Cortex of kidney (tissue), 1 donor: ENCODE measurements around the gene FBN3.
"Not testable (repeated sequence)": the region's sequence is repeated elsewhere in the genome, so short reads cannot be mapped to it uniquely, and the experiment has no call there.

Source experiments
- DNase-seq: peaks from one replicate; lab custom pipeline; 2025; lab: John Stamatoyannopoulos, UW

The FBN3 gene

DNA sequence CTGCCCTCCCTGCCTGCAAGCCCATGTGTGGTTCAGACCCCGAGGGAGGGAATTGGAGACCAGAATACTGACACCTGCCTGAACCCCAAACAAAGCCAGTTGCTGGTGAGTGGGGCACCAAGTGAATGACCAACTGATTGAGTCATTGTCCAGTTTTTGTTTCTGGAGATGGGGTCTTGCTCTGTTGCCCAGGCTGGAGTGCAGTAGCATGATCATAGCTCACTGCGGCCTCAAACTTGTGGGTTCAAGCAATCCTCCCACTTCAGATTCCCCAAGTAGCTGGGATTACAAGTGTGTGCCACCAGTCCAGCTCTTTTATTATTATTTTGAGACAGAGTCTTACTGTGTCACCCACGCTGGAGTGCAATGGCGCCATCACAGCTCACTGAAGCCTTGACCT lies 92.9 kb downstream of the FBN3 start:
- no peak for DNase-seq

DNA sequence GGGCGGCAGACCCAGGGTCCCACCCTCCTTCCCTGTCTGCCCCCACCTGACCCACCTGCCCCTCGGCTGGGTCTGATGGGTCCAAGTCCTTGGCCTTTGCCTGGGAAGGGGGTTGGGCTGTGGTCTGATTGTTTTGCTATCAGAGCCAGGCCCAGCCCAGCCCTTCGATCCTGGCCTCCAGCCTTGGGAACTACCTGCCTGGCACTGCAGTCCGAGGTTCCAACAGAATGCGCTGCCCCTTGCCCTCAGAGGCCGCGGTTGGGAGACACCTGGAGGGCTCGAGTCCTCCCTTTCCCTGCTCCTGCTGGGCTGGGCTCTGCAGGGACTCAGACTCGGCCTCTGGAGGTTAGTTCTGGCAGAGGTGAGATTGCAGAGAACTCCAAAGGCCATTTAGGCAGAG lies 95.2 kb downstream of the FBN3 start:
- no peak for DNase-seq

DNA sequence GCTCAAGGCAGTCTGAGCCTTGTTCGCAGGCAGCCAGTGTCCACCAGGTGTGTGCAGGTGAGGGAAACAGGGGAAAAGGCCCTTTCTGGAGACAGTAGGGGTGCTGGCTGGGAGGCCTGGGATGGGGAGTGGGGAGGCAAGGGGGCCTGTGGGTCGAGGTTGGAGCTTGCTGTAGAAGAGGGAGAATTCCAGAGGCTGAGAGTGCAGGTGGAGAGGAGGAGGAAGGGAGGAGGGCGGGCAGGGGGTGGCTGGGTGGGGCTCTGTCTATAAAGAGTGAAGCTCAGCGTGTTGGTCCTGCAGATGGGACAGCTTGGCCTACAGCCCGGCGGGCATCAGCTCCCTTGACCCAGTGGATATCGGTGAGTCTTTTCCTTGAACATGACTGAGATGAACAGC lies 96.9 kb downstream of the FBN3 start, which contains the start of gene CCL25:
Gene CCL25, plus strand, starts transcription at position 297 of the 396 bp plus-strand sequence. CDS start 290 bp downstream, outside the sequence.
- DNase-seq = no peak

DNA sequence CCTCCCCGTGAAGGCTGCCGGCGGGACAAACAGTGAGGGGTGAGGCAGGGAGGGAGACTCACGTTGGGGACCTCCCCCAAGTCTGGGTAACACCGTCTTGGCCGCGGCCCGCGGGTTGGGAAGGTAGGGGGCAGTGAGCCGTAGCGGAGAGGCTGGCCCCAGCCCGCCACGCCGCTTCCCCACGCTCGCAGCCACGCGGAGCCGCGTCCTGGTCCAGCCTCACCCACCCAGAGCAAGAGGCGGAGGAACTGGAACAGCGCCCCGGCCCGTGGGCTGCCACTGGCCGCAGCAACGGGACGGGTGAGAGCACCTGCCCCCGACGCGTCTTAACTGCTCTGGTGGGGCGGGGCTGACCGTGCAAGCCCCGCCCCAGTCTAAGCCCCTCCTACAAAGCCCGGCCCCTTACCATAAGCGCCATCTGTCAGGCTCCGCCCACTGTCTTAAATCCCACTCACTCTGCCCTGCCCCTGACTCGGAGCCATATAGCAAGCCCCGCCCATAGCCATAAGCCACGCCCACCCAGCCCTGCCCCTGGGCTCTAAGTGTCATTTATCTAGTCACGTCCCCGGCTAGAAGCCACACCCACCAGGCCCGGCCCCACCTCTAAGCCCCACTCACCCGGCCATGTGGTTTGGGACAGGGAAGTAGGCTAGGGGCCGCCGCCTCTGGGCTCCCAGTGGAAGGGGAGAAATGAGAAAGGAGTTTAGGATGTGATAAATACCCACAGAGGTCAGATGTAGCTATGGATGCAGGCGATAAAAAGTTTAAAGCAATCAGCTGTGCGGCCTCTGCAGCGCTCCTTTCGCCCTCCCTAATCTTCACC lies 98.9 kb downstream of the FBN3 start:
- DNase-seq = no peak

DNA sequence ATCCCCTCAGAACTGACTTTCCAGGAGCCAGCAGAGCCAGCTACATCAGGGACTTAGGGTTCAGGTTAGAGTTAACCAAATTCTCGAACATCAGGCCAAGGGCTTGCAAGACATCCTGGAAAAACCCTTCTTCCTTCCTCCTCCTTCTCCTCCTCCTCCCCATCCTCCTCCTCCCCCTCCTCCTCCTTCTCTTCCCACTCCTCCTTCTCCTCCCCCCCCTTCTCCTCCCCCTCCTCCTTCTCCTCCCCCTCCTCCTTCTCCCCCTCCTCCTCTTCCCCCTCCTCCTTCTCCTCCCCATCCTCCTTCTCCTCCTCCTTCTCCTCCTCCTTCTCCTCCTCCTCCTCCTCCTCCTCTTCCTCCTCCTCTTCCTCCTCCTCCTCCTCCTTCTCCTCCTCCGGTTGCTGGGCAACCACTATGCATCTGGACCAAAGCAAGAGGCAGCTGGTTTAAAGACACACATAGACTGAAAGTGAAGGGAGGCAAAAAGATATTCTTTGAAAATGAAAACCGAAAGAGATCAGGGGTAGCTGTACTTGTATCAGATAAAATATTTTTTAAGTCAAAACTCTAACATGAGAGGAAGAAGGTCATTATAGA lies 102.7 kb downstream of the FBN3 start:
- DNase-seq = no peak

DNA sequence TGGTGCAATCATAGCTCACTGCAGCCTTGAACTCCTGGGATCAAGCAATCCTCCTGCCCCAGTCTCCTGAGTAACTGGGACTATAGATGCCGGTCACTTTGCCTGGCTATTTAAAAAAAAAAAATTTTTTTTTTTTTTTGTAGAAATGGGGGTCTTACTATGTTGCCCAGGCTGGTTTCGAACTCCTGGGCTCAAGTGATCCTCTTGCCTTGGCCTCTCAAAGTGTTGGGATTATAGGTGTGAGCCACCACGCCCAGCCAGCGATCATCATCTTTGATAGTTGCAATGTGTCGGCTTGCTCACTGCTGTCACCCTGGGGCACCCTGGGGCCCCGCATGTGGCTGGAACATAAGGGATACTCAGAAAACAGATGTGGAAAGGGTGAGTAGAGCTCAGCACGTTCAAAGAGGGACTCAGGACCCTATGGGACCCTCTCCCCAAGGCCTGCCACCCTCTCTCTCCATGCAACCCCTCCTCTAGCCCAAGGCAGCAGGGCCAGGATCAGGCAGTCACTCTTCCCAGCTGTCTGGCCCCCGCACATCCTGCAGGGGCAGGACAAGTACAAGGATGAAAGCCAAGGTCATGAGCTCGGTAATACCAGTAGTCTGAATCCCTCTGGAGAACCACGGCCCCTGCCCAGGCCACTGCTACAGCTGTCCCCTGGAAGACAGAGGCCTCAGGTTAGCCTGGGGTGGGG lies 103.4 kb downstream of the FBN3 start:
- no peak for DNase-seq

DNA sequence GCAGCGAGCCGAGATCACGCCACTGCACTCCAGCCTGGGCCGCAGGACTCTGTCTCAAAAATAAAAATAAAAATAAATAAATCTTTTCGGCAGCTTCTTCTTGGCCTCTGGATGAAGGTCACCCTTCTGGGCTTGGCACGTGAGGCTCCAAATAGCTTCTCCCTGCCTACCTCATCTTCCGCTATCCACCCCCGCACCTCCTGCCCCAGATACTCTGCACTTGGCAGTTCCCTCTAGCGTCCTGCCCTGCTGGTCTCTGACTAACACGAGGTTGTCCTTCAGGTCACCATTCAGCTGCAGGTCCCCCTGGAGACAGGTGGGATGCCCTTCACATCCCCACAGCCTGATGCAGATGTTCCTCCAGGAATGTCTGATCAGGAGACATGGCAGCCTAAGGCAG lies 105.4 kb downstream of the FBN3 start:
- DNase-seq = no peak

DNA sequence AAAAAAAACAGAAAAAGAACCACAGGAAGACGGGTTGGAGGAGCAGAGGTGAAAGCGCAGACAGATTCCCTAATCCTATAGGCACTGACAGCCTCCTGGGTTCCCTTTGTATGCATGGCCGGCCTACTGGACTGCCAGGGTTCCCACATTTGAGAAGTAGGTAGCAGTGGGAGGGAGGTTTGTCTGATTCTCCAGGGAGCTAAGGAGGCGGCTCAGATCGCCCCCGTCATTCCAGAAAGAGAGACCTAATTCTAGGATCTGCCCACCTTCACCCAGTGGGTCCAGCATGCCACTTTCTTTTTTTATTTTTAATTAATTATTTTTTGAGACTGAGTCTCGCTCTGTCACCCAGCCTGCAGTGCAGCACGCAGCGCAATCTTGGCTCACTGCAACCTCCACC lies 106.5 kb downstream of the FBN3 start:
- DNase-seq = no peak

DNA sequence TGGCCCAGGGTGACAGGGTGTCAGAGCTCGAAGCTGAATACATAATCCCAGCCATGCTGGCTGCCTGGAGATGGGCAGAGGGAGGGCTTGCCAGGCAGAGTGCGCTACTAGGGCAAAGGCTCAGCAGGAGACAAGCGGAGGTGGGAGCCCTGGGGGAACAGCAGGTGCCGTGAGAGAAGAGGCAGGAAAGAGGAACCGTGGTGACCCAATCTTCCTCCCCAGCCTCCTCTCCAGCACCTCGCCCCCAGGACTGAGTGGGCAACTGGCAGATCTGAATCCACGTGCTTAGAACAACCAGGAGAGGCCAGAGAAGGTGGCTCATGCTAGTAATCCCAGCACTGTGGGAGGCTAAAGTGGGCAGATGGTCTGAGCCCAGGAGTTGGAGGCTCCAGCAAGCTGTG lies 107.9 kb downstream of the FBN3 start:
- DNase-seq = no peak

DNA sequence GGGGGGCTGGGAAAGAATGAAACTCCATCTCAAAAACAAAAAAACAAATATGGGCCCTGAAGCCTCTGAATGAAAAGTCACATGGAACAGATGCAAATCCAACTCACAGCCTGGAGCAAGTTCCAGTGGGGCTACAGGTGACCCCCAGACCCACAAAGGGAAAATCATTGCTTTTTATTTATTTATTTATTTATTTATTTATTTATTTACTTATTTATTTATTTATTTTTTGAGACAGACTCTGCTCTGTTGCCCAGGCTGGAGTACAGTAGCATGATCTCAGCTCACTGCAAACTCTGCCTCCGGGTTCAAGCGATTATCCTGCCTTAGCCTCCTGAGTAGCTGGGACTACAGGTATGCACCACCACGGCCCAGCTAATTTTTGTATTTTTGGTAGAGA lies 110.2 kb downstream of the FBN3 start:
- no peak for DNase-seq

DNA sequence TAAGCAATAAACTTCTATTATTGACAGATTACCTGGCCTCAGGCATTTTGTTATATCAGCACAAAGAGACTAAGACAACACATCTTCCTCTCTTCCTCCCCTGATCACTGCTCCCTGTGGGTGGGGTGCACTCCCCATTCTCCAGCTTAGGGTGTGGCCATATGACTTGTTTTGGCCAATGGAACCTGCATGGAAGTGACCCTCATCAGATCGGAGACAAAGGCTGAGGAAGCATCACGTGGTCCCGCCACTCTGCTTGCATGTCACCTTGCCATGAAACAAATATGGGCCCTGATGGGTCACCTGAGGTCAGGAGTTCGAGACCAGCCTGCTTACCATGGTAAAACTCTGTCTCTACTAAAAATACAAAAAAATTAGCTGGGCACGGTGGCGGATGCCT lies 110.6 kb downstream of the FBN3 start:
- no peak for DNase-seq

DNA sequence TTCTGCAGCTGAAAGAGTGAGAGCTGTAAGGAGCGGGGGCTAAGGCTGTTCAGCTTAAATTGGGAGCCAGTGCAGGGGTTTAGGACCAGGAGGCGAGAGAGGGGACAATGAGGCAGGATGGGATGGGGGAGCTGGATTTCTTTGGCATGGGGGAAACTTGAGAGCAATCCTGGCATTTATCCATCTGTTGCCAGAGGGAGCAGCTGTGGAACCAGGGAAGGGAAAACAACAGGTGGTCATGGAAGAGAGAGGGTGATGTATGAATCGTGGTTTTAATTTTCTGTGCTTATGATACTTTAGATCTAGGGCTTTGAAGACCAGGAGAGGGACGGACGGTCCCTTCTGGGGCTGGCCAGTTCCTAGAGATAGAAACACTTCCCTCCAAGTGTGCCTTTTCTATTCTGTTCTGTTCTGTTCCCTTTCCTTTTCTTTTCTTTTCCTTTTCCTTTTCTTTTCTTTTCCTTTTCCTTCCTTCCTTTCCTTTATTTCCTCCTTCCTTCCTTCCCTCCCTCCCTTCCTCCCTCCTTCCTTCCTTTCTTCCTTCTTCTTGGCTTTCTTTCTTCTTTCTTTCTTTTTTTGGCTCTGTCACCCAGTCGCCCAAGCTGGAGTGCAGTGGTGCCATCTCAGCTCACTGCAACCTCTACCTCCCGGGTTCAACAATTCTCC lies 112.8 kb downstream of the FBN3 start:
- DNase-seq = no peak

DNA sequence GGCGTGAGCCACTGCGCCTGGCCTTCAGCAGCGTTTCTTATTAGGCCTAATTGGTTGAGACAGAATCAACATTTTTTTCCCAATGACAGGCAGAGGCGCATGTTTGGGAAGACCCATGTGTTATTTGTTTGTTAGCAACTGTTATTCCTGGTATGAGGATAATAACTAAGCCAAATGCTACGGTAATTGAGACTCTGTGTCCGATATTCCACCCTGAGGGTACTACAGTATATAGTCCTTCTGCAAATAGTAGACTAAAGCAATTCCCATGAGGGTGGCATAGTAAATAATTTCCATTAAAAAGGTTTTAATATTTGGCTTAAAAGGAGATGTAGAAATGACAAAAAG lies 115.2 kb downstream of the FBN3 start:
- no peak for DNase-seq

DNA sequence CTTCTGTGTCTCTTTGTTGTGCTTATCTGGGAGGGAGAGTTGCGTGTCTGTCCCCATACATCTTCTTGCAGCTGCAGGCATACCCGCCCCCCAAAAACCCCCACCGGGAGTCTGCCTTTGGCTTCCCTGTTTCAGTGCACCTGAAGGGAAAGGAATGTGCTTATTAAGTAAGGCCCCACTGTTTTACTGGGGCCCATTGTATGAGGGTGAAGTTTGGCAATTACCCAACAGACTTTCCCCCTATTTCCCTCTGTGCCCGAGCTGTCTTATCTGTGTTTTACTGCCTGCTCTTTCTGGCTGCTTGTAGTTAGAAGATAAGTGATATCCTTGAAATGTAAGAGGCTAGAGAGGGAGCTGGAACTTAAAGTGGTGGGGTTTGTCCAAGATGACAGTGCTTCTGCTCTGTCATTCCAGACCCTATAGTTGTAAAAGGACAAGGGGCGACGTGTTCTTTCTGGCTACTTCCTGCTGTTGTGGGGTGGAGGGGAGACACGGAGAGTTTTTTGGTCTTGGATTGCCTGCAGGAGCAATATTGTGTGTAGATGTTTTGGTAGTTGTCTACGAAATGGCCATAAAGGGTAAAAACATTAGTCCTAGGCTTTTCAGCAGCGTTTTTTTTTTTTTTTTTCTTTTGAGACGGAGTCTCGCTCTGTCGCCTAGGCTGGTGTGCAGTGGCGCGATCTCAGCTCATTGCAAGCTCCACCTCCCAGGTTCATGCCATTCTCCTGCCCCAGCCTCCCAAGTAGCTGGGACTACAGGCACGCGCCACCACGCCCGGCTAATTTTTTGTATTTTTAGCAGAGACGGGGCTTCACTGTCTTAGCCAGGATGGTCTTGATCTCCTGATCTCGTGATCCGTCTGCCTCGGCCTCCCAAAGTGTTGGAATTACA lies 115.9 kb downstream of the FBN3 start:
- DNase-seq = not testable (repeated sequence)

DNA sequence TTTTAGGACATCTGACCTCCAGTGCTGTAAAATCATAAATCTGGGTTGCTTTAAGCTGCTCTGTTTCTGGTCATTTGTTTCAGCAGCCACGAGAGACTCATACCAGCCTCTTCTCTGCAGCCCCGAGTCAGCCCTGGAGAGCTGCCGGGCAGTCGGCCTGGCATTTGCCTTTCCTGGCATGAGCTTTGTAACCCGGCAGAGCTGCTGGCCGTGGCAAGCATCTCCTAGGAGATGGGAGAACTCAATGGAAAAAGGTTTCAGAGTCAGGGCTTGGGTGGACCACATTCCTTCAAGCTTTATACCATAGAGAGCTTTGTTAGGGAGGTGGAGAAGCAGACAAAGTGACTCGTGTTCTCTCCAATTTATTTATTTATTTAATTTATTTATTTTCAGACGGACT lies 118.4 kb downstream of the FBN3 start:
- DNase-seq = no peak

DNA sequence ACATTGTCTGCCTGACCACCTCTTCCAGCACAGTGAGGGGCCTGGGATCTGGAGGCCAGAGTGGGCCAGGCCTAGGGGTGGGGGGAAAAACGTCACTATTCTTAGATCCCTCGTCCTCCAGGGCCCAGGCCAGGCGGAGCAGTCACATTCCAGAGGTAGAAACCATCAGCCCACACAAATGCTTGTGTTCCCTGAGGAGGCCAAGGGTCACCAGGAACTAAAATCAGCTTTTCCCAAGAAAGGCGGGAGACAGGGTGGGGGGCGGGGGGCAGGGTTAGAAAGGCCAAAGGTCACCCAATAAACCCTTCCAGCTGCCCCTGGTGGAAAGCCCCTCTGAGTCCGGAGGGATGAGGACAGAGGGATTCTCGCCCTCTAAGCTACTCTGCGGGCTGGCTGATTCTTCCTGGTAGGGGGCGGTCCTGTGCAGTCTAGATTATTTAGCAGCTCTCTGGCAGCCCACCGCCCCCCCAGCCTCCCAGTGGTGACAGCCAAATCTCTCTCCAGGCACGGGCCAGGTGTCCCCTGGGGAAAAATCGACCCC lies 120.4 kb downstream of the FBN3 start:
- no peak for DNase-seq

DNA sequence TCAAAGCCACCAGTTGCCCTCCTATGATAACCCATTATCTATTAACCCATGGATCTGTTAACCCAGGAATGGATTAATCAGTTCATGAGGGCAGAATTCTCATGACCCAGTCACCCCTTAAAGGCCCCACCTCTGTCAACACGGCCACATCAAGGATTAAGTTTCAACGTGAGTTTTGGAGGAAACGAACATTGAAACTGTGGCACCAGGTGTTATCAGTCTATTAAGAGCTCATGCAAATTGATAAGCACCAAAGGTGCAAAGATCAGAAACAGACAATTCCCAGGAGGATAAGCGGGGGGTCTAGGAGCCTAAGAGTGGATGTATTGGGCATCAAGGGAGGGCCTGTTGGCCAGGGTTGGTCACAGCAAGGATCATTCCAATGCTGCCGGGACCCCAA lies 124.1 kb downstream of the FBN3 start:
- no peak for DNase-seq

DNA sequence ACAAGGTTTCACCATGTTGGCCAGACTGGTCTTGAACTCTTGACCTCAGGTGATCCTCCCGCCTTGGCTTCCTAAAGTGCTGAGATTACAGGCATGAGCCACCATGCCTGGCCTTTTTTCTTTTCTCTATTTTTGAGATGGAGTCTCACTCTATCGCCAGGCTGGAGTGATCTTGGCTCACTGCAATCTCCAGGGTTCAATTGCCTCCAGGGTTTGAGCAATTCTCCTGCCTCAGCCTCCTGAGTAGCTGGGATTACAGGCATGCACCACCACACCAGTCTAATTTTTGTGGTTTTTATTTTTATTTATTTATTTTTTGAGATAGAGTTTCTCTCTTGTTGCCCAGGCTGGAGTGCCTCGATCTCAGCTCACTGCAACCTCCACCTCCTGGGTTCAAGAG lies 125.1 kb downstream of the FBN3 start:
- not testable (repeated sequence) for DNase-seq

DNA sequence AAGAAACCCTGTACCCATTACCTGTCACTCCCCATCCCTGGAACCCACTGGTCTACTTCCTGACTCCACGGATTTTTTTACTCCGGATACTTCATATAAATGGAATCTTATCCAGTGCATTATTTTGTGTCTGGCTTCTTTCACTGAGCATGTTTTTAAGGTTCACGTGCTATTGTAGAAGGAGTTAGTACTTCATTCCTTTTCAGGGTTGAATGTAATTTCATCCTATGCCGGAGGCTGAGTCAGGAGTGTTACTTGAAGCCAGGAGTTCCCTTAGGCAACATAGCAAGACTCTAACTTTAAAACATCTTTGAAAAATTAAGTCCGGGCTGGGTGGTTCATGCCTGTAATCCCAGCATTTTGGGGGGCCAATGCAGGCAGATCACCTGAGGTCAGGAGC lies 126.0 kb downstream of the FBN3 start:
- no peak for DNase-seq

DNA sequence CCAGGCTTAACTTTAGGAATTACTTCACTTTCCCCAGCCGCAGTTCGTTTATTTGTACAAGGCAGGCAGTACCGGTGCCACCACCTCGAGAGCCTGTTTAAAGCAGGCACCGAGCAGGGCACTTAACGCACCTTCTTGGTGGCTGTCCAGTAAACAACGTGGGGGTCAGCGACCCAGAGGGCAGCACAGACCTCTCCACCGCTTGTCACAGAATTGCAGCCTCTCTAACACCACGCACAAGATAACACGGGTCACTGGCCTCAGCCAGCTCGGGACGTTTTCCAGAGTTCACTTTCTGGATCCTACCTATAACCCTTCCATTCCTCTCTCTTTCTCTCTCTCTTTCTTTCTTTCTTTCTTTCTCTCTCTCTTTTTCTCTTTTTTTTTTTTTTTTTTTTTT lies 127.1 kb downstream of the FBN3 start:
- DNase-seq = no peak

DNA sequence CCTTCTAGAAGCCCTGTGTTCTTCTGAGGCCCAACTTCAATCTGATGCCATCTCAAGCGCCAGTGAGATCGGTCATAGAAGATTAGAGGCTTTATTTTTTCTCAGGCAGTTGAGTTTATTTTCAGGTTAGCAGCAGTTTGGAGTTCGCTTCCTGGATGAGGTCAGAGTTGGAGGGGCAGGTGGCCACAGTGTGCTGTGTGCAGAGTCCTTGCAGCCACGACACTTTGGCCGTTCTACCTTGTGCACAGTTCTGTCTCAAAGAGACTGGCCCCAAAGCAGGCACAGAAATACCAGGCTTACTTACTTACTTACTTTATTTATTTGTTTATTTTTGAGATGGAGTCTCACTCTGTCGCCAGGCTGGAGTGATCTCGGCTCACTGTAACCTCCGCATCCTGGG lies 128.0 kb downstream of the FBN3 start:
- no peak for DNase-seq
